ENCODE results near the gene EARS2.

GRCh38 chr16:23523876-23524385, 33.2 kb downstream of the EARS2 start:
- TF ChIP-seq CTCF (IDR thresholded peaks at IDR 0.05) (no peak), POLR2A (IDR thresholded peaks at IDR 0.05) (no peak)

All from adrenal gland (tissue), 5 donors.